Measurements from ENCODE around the gene ADAMTSL2. TPM values are rescaled to one million over a fixed set of nuclear protein-coding genes. Genes with fewer than 3 reads are reported as not detected.

The ADAMTSL2 gene
- total and polyA plus RNA-seq, 8 donors: 1.3 to 20.6 (median 2.6) TPM; not detected in 2

DNA sequence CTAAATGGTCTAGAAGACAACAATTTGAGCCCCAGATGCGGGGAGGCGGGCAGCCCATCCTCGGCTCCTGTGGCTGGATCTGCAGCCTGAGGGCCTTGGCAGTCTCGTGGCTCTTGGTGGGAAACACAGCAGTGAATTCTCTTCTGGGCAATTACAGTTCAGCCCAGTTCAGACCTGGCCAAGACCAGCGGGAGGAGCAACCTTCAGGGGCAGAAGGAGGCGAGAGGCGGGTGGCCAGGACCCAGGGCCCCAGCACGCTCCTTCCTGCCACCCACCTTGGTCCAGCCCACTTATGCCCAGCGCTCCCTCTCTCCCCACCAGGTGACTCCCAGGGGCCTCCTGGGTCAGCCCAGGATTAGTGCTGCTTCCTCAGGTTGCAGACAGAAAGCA is 17.5 kb upstream of the ADAMTSL2 start:
- intact Hi-C loops (cut with DNase I; ENCODE audit: low total_unique reads): no loop called here
- H3K4me3 ChIP-seq: no peak overlapping the region
- 91 to 96% (median 92%) methylated on average over 9 of the region's 9 CpGs for WGBS, 5 donors
- no peaks in the 10 kb centered on the region for H3K36me3 ChIP-seq
- H3K9me3 ChIP-seq: no peaks in the 10 kb centered on the region
- peaks cover 0 to 15% (median 0%) of the 10 kb centered on the region in 3 donors for H3K27me3 ChIP-seq
- H3K4me1 ChIP-seq: peaks cover 0 to 19% (median 15%) of the 10 kb centered on the region in 4 donors
- H3K27ac ChIP-seq: no peak overlapping the region
- no peak for DNase-seq
- TF ChIP-seq EP300 (IDR thresholded peaks at IDR 0.05) (no peak), POLR2A (IDR thresholded peaks at IDR 0.05) (no peak), POLR2AphosphoS5 (IDR thresholded peaks at IDR 0.05) (no peak)
- TF ChIP-seq, protein P1, sequence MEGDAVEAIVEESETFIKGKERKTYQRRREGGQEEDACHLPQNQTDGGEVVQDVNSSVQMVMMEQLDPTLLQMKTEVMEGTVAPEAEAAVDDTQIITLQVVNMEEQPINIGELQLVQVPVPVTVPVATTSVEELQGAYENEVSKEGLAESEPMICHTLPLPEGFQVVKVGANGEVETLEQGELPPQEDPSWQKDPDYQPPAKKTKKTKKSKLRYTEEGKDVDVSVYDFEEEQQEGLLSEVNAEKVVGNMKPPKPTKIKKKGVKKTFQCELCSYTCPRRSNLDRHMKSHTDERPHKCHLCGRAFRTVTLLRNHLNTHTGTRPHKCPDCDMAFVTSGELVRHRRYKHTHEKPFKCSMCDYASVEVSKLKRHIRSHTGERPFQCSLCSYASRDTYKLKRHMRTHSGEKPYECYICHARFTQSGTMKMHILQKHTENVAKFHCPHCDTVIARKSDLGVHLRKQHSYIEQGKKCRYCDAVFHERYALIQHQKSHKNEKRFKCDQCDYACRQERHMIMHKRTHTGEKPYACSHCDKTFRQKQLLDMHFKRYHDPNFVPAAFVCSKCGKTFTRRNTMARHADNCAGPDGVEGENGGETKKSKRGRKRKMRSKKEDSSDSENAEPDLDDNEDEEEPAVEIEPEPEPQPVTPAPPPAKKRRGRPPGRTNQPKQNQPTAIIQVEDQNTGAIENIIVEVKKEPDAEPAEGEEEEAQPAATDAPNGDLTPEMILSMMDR (IDR thresholded peaks at IDR 0.05): no peak

DNA sequence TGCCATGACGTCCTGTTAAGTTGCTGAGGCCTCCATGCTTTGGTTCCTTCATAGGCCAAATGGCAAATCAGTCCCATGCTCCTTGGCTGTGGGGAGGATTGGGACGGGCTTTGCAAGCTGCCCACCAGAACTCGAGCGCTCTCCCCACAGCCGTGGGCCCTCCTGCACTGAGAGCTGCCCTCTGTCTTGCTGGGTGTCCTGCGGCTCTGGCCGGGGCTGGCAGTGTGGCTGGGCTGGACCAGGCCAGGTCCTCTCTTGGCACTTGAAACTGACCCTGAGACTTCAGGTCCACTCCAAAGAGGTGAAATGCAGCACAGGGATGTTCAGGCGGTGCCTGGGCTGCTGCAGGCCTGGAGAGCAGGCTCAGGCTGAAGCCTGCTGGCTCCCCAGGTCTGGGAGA is 16.8 kb upstream of the ADAMTSL2 start:
- intact Hi-C loops (cut with DNase I; ENCODE audit: low total_unique reads): no loop called here
- no peaks in the 10 kb centered on the region for H3K9me3 ChIP-seq
- no peak overlapping the region for H3K4me3 ChIP-seq
- TF ChIP-seq EP300 (IDR thresholded peaks at IDR 0.05) (no peak), POLR2AphosphoS5 (IDR thresholded peaks at IDR 0.05) (no peak), POLR2A (IDR thresholded peaks at IDR 0.05) (no peak)
- TF ChIP-seq, protein P1 (IDR thresholded peaks at IDR 0.05): no peak
- DNase-seq: no peak
- 73 to 81% (median 79%) methylated on average over 4 to 8 of the region's 8 CpGs for WGBS, 5 donors
- peaks cover 0 to 15% (median 0%) of the 10 kb centered on the region in 3 donors for H3K27me3 ChIP-seq
- no peak overlapping the region for H3K27ac ChIP-seq
- no peaks in the 10 kb centered on the region for H3K36me3 ChIP-seq
- peaks cover 0 to 21% (median 15%) of the 10 kb centered on the region in 4 donors for H3K4me1 ChIP-seq

DNA sequence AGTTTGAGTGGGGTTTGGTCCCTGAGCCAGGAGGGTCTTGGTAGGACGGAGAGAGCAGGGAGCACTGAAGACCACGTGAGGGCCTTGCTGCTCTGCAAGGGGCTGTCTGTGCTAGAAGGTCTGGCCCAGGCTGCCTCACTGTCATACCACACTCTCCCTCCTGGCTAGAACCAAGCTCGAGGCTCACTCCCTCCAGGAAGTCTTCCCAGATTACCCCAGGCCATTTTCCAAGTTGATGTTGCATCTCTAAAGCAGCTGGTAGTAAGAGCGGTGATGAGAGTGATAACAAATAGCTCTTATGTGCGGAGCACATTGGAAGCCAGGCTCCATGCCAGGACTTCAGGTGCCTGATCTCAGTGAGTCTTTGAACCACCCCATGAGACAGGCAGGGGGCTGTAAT is 16.3 kb upstream of the ADAMTSL2 start:
- H3K27ac ChIP-seq: no peak overlapping the region

DNA sequence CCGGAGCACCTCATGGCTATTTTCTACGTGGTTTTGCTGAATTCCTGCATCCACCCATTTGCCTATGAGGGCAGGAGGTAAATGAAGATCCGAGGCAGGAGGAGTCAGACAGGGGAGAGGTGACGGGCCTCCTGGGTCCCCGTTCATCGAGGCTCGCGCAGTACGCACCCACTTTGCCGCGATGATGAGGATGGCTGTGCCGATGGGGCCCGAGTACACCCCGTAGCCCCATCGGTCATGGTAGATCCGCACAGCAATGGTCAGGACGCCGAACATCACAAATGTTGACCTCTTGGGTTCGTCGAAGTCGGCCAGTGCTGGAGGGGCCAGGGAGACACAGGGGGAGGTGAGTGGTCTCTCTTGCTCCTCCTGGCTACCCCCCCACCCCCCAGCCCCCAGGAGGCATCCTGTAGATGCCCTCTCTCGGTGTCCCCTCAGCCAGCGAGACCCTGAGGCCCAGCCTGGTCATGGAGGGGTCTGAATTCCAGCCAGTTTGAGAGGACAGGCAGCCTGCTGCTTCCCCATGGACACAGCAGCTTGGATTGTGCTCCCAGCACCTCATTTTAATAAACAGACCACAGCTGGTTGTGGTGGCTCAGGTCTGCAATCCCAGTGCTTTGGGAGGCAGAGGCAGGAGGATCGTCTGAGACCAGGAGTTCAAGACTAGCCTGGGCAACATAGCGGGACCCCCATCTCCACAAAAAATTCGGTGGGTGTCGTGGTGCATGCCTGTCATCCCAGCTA is 15.6 kb upstream of the ADAMTSL2 start:
- Histone ChIP-seq H3K4me1 (peaks cover 0 to 13% (median 5%) of the 10 kb centered on the region in 4 donors), H3K9me3 (no peaks in the 10 kb centered on the region), H3K27ac (no peak overlapping the region), H3K4me3 (no peak overlapping the region), H3K27me3 (peaks cover 0 to 15% (median 0%) of the 10 kb centered on the region in 3 donors), H3K36me3 (no peaks in the 10 kb centered on the region)
- 89 to 92% (median 91%) methylated on average over 25 to 27 of the region's 27 CpGs for WGBS, 5 donors
- intact Hi-C loops (cut with DNase I; ENCODE audit: low total_unique reads): no loop called here
- TF ChIP-seq EP300 (IDR thresholded peaks at IDR 0.05) (no peak), POLR2AphosphoS5 (IDR thresholded peaks at IDR 0.05) (no peak), POLR2A (IDR thresholded peaks at IDR 0.05) (no peak)
- TF ChIP-seq, protein P1 (IDR thresholded peaks at IDR 0.05): no peak
- DNase-seq: no peak

More for the DNA sequence above, 16.3 kb upstream of the ADAMTSL2 start:
- H3K4me3 ChIP-seq: no peak overlapping the region
- no peaks in the 10 kb centered on the region for H3K36me3 ChIP-seq
- intact Hi-C loops (cut with DNase I; ENCODE audit: low total_unique reads): no loop called here
- 73 to 82% (median 77%) methylated on average over 5 of the region's 5 CpGs for WGBS, 5 donors
- TF ChIP-seq EP300 (IDR thresholded peaks at IDR 0.05): no peak
- TF ChIP-seq POLR2AphosphoS5 (IDR thresholded peaks at IDR 0.05): no peak
- peaks cover 0 to 15% (median 0%) of the 10 kb centered on the region in 3 donors for H3K27me3 ChIP-seq
- peaks cover 0 to 16% (median 12%) of the 10 kb centered on the region in 4 donors for H3K4me1 ChIP-seq
- no peak for DNase-seq
- H3K9me3 ChIP-seq: no peaks in the 10 kb centered on the region

DNA sequence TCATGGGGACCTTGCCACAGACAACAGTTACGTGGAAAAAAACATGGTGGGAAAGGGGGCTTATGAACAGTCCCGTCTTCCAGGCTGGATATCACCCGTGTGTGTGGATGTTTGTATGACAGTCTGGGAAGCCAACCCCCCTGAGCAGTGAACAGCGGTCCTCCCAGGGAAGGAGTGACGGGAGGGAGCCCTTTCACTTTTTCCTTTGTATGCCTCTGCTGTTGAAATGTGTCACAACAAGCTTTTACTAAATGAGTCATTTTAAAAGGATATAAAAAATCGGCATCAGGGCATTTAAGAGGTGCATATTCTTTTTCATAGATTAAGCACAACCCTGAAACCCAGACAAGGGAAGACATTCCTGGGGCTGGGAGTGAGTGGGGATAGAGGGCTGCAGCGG is 14.8 kb upstream of the ADAMTSL2 start:
- intact Hi-C loops (cut with DNase I; ENCODE audit: low total_unique reads): no loop called here
- Histone ChIP-seq H3K4me3 (no peak overlapping the region), H3K27ac (no peak overlapping the region), H3K36me3 (no peaks in the 10 kb centered on the region), H3K27me3 (peaks cover 0 to 11% (median 0%) of the 10 kb centered on the region in 3 donors), H3K4me1 (peaks cover 0 to 9% (median 1%) of the 10 kb centered on the region in 4 donors), H3K9me3 (no peaks in the 10 kb centered on the region)
- DNase-seq: no peak
- TF ChIP-seq, protein P1 (IDR thresholded peaks at IDR 0.05): no peak
- no peak for TF ChIP-seq POLR2AphosphoS5 (IDR thresholded peaks at IDR 0.05)
- no peak for TF ChIP-seq POLR2A (IDR thresholded peaks at IDR 0.05)
- no peak for TF ChIP-seq EP300 (IDR thresholded peaks at IDR 0.05)
- WGBS, 5 donors: 56 to 67% (median 63%) methylated on average over 7 of the region's 7 CpGs
